HG02885 (cell line): ENCODE data around the gene HOXD11.

Source experiments
- ATAC-seq: cut with Tn5 transposase; IDR thresholded peaks from one replicate; pipeline ENCODE4 v1.9.1; 2021; ENCODE audit warnings: mild to moderate bottlenecking; ENCODE audit not compliant: unreplicated experiment, poor library complexity

HOXD11 gene

DNA sequence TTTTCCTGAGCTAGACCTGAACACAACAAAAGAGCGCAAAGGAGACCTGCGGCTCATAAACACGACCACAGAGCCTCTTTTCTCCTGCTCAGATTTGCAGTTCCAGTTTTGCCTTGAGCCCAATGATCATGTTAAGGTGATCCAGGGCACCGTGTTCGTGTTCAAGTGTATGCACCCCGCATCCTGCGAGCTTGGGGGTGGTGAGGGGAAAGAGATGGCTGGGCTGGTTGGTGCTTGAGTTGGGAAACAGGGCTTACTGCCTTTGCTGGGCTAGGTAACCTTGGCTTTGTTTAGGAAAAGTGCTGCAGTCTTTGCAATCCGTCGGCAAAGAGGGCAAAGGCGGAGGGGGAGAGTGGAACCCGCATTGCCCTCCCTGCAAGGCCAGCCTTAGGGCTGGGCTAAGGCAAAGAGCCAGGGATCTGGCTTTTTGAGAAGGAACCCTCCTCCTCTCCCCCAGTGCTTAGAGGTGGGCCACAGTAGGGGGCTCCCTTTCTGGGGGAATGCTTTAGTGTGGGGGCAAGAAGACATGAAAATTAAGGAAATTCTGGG is 10.8 kb downstream of the HOXD11 start:
- ATAC-seq = no peak

DNA sequence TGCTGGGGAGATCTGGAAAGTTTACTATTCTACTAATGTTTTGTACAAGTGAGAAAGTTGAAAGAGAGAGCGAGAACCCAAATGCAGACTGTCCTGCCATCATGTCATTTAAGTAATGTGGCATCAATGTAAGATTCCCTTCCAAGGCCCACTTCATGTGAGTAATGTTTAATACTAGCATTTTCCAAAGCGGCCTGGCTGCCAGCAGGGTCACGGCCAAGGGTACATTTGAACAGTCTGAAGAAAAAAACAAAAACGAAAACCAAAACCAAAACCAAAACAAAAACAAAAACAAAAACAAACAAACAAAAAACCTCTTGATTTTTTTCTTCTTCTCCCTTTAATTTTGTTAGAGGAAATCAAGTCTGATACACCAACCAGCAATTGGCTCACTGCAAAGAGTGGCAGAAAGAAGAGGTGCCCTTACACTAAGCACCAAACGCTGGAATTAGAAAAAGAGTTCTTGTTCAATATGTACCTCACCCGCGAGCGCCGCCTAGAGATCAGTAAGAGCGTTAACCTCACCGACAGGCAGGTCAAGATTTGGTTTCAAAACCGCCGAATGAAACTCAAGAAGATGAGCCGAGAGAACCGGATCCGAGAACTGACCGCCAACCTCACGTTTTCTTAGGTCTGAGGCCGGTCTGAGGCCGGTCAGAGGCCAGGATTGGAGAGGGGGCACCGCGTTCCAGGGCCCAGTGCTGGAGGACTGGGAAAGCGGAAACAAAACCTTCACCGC is 11.7 kb downstream of the HOXD11 start:
- no peak for ATAC-seq

DNA sequence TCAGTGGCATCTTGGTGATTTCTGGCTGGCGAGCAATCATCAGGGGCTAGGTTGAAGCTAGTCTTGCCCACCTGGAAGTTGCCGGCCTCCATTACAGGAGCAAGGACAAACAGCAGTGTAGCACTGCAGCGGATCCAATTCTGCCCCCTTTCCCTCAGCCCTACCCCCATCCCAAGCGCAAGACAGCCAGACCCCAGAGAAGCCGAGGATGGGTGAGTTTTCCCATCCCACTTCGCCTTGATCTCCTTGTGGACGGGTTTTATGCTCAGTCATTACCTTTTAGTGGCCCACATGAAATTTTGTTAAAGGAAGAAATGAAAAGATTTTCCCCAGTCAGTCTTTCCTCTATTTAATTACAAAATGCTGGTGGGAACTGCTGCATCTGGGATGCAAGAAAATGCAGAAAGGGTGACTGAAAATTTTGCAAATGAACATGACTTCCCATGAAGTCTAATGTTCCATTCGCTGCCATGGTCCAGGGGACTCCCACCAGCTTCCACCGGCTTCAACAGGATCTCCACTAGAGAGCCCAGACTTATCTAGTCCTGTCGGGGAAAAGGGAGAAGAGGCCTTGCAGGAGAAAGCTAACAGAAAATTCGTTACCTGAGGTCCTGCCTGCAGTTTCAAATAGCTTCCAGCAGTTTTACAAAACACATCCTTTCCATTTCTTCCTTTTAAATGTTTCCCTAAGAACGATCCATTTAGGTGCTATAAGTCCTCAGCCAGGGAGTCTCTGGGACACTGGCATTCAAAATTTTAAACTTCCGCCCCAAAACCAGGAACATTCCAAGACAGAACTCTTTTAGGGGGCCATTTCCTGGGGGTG is 13.5 kb downstream of the HOXD11 start:
- ATAC-seq = no peak

DNA sequence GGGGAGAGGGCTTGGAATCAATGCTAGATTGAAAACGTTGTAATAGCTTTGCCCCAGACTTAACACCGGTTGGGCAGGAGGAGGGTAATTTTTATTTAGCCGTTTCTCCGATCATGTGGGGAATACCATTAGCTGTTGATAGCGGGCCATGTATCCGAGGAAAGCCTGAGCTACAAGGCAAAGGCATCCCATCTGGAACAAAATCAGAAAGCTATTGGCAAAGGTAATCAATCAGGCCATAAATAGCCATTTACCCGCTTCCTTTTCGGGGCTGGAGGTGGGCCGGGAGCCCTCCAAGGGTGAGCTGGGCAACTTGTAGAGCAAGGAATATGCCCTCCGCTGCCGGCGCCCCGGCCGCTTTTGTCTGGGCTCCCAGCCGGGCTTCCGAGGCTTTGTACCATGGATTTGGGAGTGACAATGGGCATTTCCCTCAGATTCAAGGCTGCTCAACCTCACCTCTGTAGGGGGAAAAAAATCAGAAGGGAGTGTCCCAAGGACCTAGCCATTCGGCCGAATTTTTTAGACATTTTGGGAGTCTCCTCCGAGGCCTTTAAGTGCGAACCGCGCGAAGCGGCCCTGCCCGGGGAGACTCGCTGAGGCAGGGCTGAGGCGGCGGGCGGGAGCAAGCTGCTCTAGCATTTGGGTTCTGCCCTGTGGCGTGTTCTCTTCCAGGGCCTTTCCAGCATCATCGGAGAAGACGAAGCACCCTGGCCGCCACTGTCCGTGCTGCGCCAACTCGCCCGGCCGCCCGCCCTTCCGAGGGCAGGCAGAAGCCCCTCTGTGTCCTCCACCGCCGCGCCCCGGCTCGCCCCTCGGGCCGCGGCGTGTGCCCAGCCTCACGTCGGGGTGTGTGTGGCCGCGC is 14.3 kb downstream of the HOXD11 start:
- ATAC-seq = no peak

DNA sequence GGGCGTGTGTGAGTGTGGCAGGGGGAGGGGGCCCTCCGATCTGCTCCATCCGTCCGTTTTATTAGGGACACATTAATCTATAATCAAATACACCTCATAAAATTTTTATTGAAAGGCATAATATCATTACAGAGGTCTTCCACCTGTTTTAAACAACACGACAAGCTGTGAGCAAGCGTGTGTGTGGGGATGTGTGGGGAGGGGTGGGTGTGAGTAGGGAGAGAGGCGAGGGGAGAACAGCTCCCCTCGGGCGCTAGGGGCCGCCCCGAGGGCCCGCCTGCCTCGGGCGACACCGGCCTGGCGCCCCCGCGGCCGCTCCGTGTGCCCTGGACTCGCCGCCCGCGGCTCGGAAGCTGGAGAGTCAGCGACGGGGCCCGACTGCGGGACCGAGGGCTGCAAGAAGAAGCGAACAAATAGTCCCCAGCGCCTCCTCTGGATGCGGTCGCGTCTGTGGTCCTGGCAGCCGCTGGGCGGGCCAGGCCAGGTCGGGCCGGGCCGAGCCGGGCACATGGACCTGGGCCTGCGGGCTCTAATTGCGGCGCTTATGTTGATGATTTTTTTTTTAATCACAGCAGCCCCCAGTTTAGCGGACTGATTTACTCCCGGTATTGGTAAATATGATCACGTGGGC is 15.1 kb downstream of the HOXD11 start:
- no peak for ATAC-seq

DNA sequence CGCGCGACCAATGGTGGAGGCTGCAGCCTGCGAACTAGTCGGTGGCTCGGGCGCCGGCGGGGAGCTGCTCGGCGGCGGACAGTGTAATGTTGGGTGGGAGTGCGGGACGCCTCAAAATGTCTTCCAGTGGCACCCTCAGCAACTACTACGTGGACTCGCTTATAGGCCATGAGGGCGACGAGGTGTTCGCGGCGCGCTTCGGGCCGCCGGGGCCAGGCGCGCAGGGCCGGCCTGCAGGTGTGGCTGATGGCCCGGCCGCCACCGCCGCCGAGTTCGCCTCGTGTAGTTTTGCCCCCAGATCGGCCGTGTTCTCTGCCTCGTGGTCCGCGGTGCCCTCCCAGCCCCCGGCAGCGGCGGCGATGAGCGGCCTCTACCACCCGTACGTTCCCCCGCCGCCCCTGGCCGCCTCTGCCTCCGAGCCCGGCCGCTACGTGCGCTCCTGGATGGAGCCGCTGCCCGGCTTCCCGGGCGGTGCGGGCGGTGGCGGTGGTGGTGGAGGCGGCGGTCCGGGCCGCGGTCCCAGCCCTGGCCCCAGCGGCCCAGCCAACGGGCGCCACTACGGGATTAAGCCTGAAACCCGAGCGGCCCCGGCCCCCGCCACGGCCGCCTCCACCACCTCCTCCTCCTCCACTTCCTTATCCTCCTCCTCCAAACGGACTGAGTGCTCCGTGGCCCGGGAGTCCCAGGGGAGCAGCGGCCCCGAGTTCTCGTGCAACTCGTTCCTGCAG is 15.8 kb downstream of the HOXD11 start, which contains the start of gene HOXD9:
Gene HOXD9 (plus strand): TSS at position 37 of the 728 bp plus-strand sequence. CDS start 50 bp downstream, at position 87.
- no peak for ATAC-seq

DNA sequence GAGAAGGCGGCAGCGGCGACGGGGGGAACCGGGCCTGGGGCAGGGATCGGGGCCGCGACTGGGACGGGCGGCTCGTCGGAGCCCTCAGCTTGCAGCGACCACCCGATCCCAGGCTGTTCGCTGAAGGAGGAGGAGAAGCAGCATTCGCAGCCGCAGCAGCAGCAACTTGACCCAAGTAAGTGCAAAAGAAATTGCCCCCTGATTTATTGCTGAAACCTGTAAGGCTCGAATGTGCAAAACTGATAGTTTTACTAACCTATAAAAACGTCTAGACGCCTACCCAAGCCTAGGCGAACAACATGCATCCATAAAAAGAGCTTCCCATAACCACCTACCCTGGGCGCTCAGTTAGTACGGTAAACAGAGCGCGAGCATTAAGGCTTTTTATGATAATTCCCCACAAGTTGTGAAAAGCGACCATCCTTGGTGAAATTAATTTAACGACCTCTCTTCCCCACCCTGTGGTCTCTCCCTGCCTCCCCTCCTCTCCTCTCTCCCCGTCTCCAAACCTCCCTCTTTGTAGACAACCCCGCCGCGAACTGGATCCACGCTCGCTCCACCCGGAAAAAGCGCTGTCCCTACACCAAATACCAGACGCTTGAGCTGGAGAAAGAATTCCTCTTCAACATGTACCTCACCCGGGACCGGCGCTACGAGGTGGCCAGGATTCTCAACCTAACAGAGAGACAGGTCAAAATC is 16.5 kb downstream of the HOXD11 start:
- ATAC-seq = no peak

- ATAC-seq = no peak
These were observed 17.2 kb downstream of the HOXD11 start for GRCh38 chr2:176124110-176124946.

DNA sequence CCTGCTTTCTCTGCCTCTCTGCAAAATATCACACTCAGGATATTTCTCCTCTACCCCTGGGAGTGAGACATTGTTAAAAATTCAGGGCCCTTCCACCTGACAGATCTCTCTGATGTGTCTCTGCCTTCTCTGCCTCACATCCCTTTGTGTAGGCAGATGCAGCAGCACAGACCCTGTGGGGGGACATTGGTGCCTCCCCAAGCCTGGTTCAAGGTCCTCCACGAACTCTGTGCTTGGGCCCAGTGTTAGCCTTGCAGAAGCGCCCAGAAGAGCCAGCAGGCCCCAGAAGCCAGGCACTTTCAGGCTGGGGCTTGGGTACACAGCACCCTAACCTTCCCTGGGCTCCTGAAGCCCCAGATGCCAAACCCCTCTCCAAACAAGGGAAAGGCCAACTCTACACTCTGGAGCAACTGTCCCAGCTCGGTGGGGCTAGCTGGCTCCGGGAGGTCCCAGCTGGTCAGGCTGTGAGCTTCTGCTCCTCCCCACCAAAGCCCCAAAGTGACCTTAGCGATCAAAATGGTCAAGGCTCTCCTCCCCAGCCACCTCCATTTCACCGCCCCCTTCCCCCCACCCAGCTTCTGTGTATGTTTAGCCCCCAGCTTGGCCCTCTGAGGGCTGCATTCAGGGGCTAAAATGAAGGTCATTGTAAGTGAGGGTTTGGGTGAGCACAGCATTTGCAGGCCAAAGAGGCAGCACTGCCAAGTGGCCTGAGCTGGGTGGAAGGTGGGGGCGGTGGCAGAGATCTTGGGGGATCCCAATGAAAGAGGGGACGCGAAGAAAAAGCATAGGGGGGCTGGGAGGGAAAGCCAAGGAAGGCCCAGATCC is 18.1 kb downstream of the HOXD11 start:
- ATAC-seq = no peak

DNA sequence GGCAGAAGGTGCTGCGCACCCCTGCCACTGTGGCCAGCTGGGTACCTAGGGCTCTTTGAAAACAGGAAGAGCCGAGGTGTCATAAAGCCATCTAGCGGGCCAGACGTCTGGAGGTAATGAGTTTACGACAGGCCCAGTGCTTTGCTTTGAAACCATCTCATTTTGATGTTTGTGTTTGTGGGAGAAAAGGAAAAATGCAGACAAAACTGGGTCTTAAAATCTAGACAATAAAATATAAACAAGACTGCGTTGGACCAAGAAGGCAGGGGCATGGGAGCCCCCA is 18.6 kb downstream of the HOXD11 start:
- no peak for ATAC-seq

DNA sequence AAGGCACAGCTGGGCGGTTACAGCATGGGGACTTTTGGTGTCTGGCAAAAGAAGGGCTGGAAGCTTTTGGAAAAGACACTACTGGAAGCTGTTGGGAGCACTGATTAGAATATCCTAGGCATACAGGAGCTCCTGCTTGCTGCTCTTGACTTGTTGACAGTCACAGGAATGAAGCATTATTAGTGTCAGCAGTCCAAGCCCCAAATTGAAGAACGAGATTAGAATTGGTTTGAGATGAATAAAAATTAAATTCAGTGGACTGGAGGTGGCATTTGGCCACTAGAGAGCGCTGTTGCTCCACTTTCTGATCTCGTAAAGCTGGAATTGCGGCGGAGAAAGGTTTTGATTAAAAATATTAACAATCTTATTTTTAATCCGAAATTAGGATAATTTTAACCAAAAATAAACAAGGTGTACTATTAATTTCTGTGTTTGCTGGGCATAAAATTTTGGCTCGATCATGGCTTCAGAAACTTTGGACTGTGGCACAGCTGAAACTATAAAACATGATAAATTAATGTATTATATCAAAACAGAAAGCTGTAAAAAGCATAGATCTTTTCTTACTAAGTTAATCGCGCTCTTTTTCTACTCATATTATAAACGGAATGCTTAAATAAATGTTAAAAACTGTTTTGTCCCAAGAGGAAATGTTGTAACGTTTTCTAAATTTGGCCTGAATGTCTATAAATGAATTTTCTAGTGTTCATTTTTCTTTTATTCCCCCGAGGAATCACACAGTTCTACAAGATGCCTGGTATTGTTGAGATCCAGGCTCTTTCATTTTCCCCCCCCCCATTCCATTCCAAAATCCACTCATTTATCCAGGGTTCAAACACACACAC is 20.1 kb downstream of the HOXD11 start:
- no peak for ATAC-seq

- no peak for ATAC-seq
These were observed 20.6 kb downstream of the HOXD11 start for GRCh38 chr2:176127774-176128072.

DNA sequence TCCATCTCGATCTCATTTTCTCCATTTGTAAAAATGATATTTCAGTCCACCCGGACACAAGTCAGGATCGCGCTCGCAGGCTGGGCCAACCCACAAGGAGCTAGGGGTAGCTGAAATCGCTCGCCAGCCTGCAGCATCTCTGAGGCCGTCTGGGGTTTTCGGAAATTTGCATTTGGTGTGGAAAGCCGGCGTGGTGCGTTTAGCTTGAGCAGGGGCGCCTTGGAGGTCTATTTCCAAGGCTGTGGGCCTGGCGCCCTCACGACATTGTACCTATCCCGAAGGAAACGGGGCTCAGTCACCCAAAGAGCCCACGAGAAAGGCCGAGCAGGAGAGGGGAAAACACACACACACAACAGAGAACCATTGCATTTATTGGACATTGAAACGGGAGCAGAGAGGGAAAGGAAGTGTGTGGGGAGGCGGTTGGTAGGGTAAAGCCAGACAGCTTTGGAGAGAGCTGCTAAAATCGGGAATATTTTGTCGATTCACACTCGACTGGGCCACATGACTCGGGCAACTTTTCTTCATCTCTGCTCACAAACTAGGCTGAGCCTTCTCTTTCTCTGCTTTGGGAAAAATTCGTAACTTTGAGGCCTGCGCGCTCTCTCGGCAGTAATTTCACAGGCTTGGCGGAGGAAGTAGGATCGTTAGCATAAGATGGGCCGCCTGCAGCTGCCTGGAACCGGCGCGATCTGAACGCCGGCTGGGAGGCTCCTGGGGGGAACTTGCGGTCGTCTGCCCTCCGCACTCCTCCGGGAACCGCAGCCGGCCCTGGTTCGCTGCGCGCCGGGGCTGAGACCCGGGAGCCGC is 21.3 kb downstream of the HOXD11 start:
- ATAC-seq = no peak

GRCh38 chr2:176128982-176129796 is 22.1 kb downstream of the HOXD11 start, which contains the start of gene HOXD8:
Gene HOXD8 (plus strand): TSS chr2:176129705. CDS start chr2:176130367, 662 bp downstream.
- ATAC-seq = no peak

DNA sequence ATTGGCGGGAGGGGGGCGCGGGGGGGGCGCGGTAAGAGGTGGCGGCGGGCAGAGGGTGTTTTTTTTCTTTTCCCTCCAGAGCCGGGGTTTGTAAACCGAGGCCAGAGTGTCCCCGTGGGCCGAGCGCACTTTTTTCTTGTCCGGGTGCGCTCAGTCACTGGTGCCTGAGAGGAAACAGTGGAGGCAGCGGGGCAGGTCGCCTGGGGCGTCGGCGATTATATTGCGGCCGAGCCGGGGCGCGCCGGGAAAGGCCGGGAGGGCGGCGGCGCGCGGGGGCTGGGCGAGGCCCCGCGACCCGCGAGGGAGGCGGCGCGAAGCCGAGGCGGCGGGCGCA is 22.7 kb downstream of the HOXD11 start:
- ATAC-seq = no peak
